B cell (primary cell): ENCODE results near the gene OR14I1.

Source experiments
- CTCF ChIP-seq: fragments of 200-600 bp; IDR thresholded peaks from one replicate; pipeline ENCODE4 v1.8.0; 2022; ENCODE audit warnings: antibody characterized with exemption, mild to moderate bottlenecking
- EZH2 ChIP-seq: IDR thresholded peaks from 2 replicates; pipeline ENCODE4 v1.6.1; 2012; ENCODE audit warnings: borderline replicate concordance, low read depth, mild to moderate bottlenecking, moderate library complexity, low read length; ENCODE audit not compliant: insufficient read depth, poor library complexity, severe bottlenecking

- TF ChIP-seq CTCF (no peak), EZH2 (no peak)
These were observed 3.5 kb downstream of the OR14I1 start for GRCh38 chr1:248699099-248699498.
